ENCODE measurements around the gene EIF3B. TPM values are rescaled to one million over a fixed set of nuclear protein-coding genes. Genes with fewer than 3 reads are reported as not detected.

The EIF3B gene
- total RNA-seq, 2 experiments from 2014 or later: 252 to 256 TPM

GRCh38 chr7:2316578-2316977 is 38.0 kb upstream of the EIF3B start:
- H3K27me3 Mint-ChIP-seq: no peaks in the 10 kb centered on the region

GRCh38 chr7:2317556-2318293 is 36.9 kb upstream of the EIF3B start:
- no peak overlapping the region for H3K4me3 Mint-ChIP-seq
- H3K27ac Mint-ChIP-seq: no peak overlapping the region
- no peak for ATAC-seq

More at GRCh38 chr7:2316578-2316977, 38.0 kb upstream of the EIF3B start:
- no peak overlapping the region for H3K27ac Mint-ChIP-seq
- ChIA-PET POLR2A (no interaction called here), CTCF (no interaction called here)
- ATAC-seq (no peak), DNase-seq (no peak)
- TF ChIP-seq CTCF (IDR thresholded peaks at IDR 0.05): no peak
- H3K4me1 Mint-ChIP-seq (ENCODE audit: low read depth): peaks cover 14% of the 10 kb centered on the region
- peaks cover 2% of the 10 kb centered on the region for H3K36me3 Mint-ChIP-seq (ENCODE audit: low read depth)
- no peaks in the 10 kb centered on the region for H3K9me3 Mint-ChIP-seq
- no peak overlapping the region for H3K4me3 Mint-ChIP-seq
- intact Hi-C loops (cut with micrococcal nuclease): no loop called here

GRCh38 chr7:2321020-2321419 is 33.6 kb upstream of the EIF3B start:
- peaks cover 4% of the 10 kb centered on the region for H3K4me1 Mint-ChIP-seq (ENCODE audit: low read depth)
- H3K9me3 Mint-ChIP-seq: no peaks in the 10 kb centered on the region
- no peak overlapping the region for H3K4me3 Mint-ChIP-seq
- ChIA-PET POLR2A (no interaction called here), CTCF (no interaction called here)
- no peak overlapping the region for H3K27ac Mint-ChIP-seq
- ATAC-seq (no peak), DNase-seq (no peak)
- no peaks in the 10 kb centered on the region for H3K27me3 Mint-ChIP-seq
- TF ChIP-seq CTCF (IDR thresholded peaks at IDR 0.05): no peak
- intact Hi-C loops (cut with micrococcal nuclease): no loop called here
- no peaks in the 10 kb centered on the region for H3K36me3 Mint-ChIP-seq (ENCODE audit: low read depth)

More at GRCh38 chr7:2317556-2318293, 36.9 kb upstream of the EIF3B start:
- no peak for DNase-seq
- Mint-ChIP-seq H3K36me3 (ENCODE audit: low read depth) (no peaks in the 10 kb centered on the region), H3K27me3 (no peaks in the 10 kb centered on the region), H3K4me1 (ENCODE audit: low read depth) (peaks cover 4% of the 10 kb centered on the region), H3K9me3 (no peaks in the 10 kb centered on the region)
- TF ChIP-seq CTCF (IDR thresholded peaks at IDR 0.05): no peak
- CTCF ChIA-PET: interaction anchor here (1.2 to 1.3 kb wide), 2 partner anchors 30 to 122 kb away, joined by 3 to 4 read pairs; no protein-coding TSS in a partner anchor
- intact Hi-C loops (cut with micrococcal nuclease): no loop called here
- POLR2A ChIA-PET: no interaction called here

- H3K27ac Mint-ChIP-seq: no peak overlapping the region
- ATAC-seq (no peak), DNase-seq (no peak)
- ChIA-PET CTCF (interaction anchor here (1.1 kb wide), 1 partner anchor 23 kb away, joined by 3 read pairs; no protein-coding TSS in a partner anchor), POLR2A (interaction anchor here (1.2 kb wide), 1 partner anchor 11 kb away, joined by 5 read pairs; no protein-coding TSS in a partner anchor)
- no peaks in the 10 kb centered on the region for H3K27me3 Mint-ChIP-seq
- no peaks in the 10 kb centered on the region for H3K9me3 Mint-ChIP-seq
- peaks cover 4% of the 10 kb centered on the region for H3K4me1 Mint-ChIP-seq (ENCODE audit: low read depth)
- no peak for TF ChIP-seq CTCF (IDR thresholded peaks at IDR 0.05)
- H3K36me3 Mint-ChIP-seq (ENCODE audit: low read depth): no peaks in the 10 kb centered on the region
- intact Hi-C loops (cut with micrococcal nuclease): no loop called here
- H3K4me3 Mint-ChIP-seq: no peak overlapping the region
These were observed 29.5 kb upstream of the EIF3B start for GRCh38 chr7:2325162-2325561.

GRCh38 chr7:2326951-2327350 is 27.7 kb upstream of the EIF3B start:
- Mint-ChIP-seq H3K27ac (no peak overlapping the region), H3K9me3 (no peaks in the 10 kb centered on the region), H3K4me1 (ENCODE audit: low read depth) (peaks cover 4% of the 10 kb centered on the region), H3K36me3 (ENCODE audit: low read depth) (no peaks in the 10 kb centered on the region), H3K4me3 (no peak overlapping the region), H3K27me3 (no peaks in the 10 kb centered on the region)
- no peak for ATAC-seq
- no peak for TF ChIP-seq CTCF (IDR thresholded peaks at IDR 0.05)
- intact Hi-C loops (cut with micrococcal nuclease): no loop called here
- POLR2A ChIA-PET: no interaction called here
- DNase-seq: no peak
- CTCF ChIA-PET: no interaction called here

All from activated CD8-positive, alpha-beta T cell treated with anti-CD3 and anti-CD28 coated beads for 36 hours (primary cell).